Islet of Langerhans (tissue), 1 donor: Measurements from ENCODE around the gene IMPG1.

Experiments
- FAIRE-seq: peaks from one replicate; lab custom pipeline; 2011; peaks lifted over from hg19 to GRCh38; lab: Jason Lieb, UNC

IMPG1 gene

GRCh38 chr6:75884822-75885221 is 187.6 kb downstream of the IMPG1 start:
- FAIRE-seq: no peak

- FAIRE-seq: peak; percentile 5
Measured at GRCh38 chr6:75882734-75883133, 189.7 kb downstream of the IMPG1 start.

- FAIRE-seq: peak; percentile 77
Measured at GRCh38 chr6:75880305-75880704, 192.2 kb downstream of the IMPG1 start.

- FAIRE-seq: peak; percentile 24
Measured at GRCh38 chr6:75876152-75876551, 196.3 kb downstream of the IMPG1 start.

GRCh38 chr6:75874224-75874623 is 198.2 kb downstream of the IMPG1 start:
- no peak for FAIRE-seq
